Keratinocyte (primary cell): Measurements from ENCODE around the gene ALOX12B.

ENCODE experiments used
- CTCF ChIP-seq, 3 experiments: IDR thresholded peaks in 1 of 3; conservative IDR thresholded peaks in 1 of 3; optimal IDR thresholded peaks in 1 of 3; 2 replicates in 2 of 3; 3 replicates in 1 of 3; pipeline versions ENCODE3 to v1.5.1; 2011; ENCODE audit warnings: low read length in 3 of 3, mild to moderate bottlenecking in 3 of 3, moderate library complexity in 2 of 3, control low read depth in 1 of 3, inconsistent platforms in 1 of 3; ENCODE audit not compliant: insufficient read depth in 2 of 3; ENCODE audit errors: extremely low read depth in 1 of 3
- EZH2 ChIP-seq: IDR thresholded peaks from one replicate; pipeline ENCODE4 v1.6.1; 2012; ENCODE audit warnings: inconsistent platforms, mild to moderate bottlenecking, low read length, moderate library complexity

- no peak for TF ChIP-seq CTCF (optimal IDR thresholded peaks at IDR 0.05 in 1 of 3, IDR thresholded peaks at IDR 0.05 in 1 of 3, conservative IDR thresholded peaks at IDR 0.05 in 1 of 3; ENCODE audit: extremely low read depth in 1 of 3, insufficient read depth in 2 of 3, low read length in 3 of 3)
- TF ChIP-seq EZH2 = no peak
Observed at GRCh38 chr17:8053600-8053999, 33.9 kb downstream of the ALOX12B start.
